ENCODE data around the gene DCDC2C.

- TF ChIP-seq, protein P1, sequence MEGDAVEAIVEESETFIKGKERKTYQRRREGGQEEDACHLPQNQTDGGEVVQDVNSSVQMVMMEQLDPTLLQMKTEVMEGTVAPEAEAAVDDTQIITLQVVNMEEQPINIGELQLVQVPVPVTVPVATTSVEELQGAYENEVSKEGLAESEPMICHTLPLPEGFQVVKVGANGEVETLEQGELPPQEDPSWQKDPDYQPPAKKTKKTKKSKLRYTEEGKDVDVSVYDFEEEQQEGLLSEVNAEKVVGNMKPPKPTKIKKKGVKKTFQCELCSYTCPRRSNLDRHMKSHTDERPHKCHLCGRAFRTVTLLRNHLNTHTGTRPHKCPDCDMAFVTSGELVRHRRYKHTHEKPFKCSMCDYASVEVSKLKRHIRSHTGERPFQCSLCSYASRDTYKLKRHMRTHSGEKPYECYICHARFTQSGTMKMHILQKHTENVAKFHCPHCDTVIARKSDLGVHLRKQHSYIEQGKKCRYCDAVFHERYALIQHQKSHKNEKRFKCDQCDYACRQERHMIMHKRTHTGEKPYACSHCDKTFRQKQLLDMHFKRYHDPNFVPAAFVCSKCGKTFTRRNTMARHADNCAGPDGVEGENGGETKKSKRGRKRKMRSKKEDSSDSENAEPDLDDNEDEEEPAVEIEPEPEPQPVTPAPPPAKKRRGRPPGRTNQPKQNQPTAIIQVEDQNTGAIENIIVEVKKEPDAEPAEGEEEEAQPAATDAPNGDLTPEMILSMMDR (IDR thresholded peaks at IDR 0.05) = no peak
- no peak for TF ChIP-seq POLR2AphosphoS5 (IDR thresholded peaks at IDR 0.05)
- TF ChIP-seq POLR2A (IDR thresholded peaks at IDR 0.05) = no peak
These were observed 46.3 kb upstream of the DCDC2C start for GRCh38 chr2:3656762-3657721.

Data from prostate gland (tissue), 2 donors.